ENCODE data around the gene NDUFAF8.

NDUFAF8 gene

DNA sequence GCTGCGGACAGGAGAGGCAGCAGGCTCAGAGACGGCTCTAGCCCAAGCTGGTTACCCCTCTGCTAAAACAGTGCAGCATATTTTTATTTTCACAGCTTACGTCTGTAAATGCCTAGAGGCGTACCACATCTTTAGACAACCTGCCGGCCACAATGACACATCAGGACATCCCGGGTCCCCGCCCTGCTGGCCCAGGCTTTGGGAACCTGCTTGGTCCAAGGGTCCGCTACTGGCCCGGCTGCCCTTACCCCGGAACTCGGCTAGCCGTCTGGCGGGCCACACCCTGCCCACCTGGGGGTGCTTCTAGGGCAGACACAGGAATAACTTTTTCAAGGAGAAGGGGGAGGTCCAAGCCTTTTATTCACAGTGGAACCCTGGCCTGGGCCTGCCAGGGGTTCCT, 20.7 kb upstream of the NDUFAF8 start:
- Histone ChIP-seq H3K9me3 (ENCODE audit: control insufficient read depth, insufficient read depth, low read depth, low read length) (no peaks in the 10 kb centered on the region), H3K4me1 (ENCODE audit: control insufficient read depth, insufficient read depth, low read length) (peaks cover 11% of the 10 kb centered on the region), H3K36me3 (ENCODE audit: control insufficient read depth in 2 of 2, insufficient read depth in 1 of 2, low read length in 2 of 2) (peaks cover 0 to 38% of the 10 kb centered on the region in 2 experiments; a peak in 2 of 3 replicates), H3K4me3 (ENCODE audit: low read depth, low read length) (no peak overlapping the region), H3K27ac (ENCODE audit: extremely low read depth, low read depth, low read length) (0 out of 2 replicates have a peak overlapping the region, but pooled peaks have one; percentile 4)
- CTCF ChIA-PET, result interaction anchor here (0.6 kb wide), 1 partner anchor 999 kb away, joined by 3 read pairs; no protein-coding TSS in a partner anchor
- POLR2A ChIA-PET, result interaction anchor here (1.7 kb wide), 1 partner anchor 21 kb away, joined by 4 read pairs; the partner anchor contains the start of genes NDUFAF8 and TEPSIN
- TF ChIP-seq ZNF155 (tag by site-specific recombination; IDR thresholded peaks at IDR 0.05), result no peak
- no peak for TF ChIP-seq ZSCAN23 (tag by site-specific recombination; IDR thresholded peaks at IDR 0.05)
- no peak for TF ChIP-seq ZNF140 (tag by site-specific recombination; IDR thresholded peaks at IDR 0.05)
- no peak for TF ChIP-seq SCRT1 (tag by site-specific recombination; IDR thresholded peaks at IDR 0.05; ENCODE audit: borderline replicate concordance)
- TF ChIP-seq ZSCAN30 (tag by site-specific recombination; IDR thresholded peaks at IDR 0.05), result no peak
- TF ChIP-seq, protein P1, sequence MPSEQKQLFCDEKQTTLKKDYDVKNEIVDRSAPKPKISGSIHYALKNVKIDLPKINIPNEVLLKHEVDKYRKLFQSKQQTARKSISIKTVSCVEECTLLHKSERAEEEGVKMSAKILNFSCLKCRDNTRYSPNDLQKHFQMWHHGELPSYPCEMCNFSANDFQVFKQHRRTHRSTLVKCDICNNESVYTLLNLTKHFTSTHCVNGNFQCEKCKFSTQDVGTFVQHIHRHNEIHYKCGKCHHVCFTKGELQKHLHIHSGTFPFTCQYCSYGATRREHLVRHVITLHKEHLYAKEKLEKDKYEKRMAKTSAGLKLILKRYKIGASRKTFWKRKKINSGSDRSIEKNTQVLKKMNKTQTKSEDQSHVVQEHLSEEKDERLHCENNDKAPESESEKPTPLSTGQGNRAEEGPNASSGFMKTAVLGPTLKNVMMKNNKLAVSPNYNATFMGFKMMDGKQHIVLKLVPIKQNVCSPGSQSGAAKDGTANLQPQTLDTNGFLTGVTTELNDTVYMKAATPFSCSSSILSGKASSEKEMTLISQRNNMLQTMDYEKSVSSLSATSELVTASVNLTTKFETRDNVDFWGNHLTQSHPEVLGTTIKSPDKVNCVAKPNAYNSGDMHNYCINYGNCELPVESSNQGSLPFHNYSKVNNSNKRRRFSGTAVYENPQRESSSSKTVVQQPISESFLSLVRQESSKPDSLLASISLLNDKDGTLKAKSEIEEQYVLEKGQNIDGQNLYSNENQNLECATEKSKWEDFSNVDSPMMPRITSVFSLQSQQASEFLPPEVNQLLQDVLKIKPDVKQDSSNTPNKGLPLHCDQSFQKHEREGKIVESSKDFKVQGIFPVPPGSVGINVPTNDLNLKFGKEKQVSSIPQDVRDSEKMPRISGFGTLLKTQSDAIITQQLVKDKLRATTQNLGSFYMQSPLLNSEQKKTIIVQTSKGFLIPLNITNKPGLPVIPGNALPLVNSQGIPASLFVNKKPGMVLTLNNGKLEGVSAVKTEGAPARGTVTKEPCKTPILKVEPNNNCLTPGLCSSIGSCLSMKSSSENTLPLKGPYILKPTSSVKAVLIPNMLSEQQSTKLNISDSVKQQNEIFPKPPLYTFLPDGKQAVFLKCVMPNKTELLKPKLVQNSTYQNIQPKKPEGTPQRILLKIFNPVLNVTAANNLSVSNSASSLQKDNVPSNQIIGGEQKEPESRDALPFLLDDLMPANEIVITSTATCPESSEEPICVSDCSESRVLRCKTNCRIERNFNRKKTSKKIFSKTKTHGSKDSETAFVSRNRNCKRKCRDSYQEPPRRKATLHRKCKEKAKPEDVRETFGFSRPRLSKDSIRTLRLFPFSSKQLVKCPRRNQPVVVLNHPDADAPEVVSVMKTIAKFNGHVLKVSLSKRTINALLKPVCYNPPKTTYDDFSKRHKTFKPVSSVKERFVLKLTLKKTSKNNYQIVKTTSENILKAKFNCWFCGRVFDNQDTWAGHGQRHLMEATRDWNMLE (tag by site-specific recombination; conservative IDR thresholded peaks at IDR 0.05; ENCODE audit: low read depth), result no peak
- TF ChIP-seq ZNF585B (tag by site-specific recombination; IDR thresholded peaks at IDR 0.05), result no peak
- TF ChIP-seq ZFP37 (tag by site-specific recombination; IDR thresholded peaks at IDR 0.05), result no peak
- TF ChIP-seq ZSCAN16 (tag by site-specific recombination; IDR thresholded peaks at IDR 0.05), result no peak
- no peak for TF ChIP-seq ZNF133 (tag by site-specific recombination; IDR thresholded peaks at IDR 0.05)
- no peak for TF ChIP-seq TCF7L2 (IDR thresholded peaks at IDR 0.05; ENCODE audit: borderline replicate concordance, low read depth, low read length)
- TF ChIP-seq ZNF169 (tag by site-specific recombination; IDR thresholded peaks at IDR 0.05), result no peak
- TF ChIP-seq, protein P2, sequence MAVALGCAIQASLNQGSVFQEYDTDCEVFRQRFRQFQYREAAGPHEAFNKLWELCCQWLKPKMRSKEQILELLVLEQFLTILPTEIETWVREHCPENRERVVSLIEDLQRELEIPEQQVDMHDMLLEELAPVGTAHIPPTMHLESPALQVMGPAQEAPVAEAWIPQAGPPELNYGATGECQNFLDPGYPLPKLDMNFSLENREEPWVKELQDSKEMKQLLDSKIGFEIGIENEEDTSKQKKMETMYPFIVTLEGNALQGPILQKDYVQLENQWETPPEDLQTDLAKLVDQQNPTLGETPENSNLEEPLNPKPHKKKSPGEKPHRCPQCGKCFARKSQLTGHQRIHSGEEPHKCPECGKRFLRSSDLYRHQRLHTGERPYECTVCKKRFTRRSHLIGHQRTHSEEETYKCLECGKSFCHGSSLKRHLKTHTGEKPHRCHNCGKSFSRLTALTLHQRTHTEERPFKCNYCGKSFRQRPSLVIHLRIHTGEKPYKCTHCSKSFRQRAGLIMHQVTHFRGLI (tag by site-specific recombination; IDR thresholded peaks at IDR 0.05), result no peak
- TF ChIP-seq, protein P3, sequence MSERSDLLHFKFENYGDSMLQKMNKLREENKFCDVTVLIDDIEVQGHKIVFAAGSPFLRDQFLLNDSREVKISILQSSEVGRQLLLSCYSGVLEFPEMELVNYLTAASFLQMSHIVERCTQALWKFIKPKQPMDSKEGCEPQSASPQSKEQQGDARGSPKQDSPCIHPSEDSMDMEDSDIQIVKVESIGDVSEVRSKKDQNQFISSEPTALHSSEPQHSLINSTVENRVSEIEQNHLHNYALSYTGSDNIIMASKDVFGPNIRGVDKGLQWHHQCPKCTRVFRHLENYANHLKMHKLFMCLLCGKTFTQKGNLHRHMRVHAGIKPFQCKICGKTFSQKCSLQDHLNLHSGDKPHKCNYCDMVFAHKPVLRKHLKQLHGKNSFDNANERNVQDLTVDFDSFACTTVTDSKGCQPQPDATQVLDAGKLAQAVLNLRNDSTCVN (tag by site-specific recombination; optimal IDR thresholded peaks at IDR 0.05), result no peak

DNA sequence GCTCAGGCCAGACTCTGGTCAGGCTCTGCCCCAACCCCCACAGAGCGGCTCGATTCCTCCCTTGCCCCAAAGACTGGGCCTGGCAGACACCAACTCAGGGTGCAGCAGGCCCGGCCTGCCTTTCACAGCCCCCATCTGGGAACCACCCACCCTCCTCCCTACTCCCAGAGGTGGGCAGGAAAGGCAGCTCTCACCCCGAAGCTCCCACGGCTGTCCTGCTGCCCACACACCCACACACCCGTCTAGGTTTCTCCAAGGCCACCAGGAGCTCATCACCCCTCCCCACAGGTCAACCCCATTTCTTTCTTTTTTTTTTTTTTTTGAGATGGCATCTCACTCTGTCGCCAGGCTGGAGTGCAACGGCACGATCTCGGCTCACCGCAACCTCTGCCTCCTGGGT, 20.1 kb upstream of the NDUFAF8 start:
- Histone ChIP-seq H3K4me1 (ENCODE audit: control insufficient read depth, insufficient read depth, low read length) (peaks cover 13% of the 10 kb centered on the region), H3K4me3 (ENCODE audit: low read depth, low read length) (no peak overlapping the region), H3K36me3 (ENCODE audit: control insufficient read depth in 2 of 2, insufficient read depth in 1 of 2, low read length in 2 of 2) (peaks cover 0 to 35% of the 10 kb centered on the region in 2 experiments; a peak in 2 of 3 replicates), H3K9me3 (ENCODE audit: control insufficient read depth, insufficient read depth, low read depth, low read length) (no peaks in the 10 kb centered on the region), H3K27ac (ENCODE audit: extremely low read depth, low read depth, low read length) (no peak overlapping the region)
- ChIA-PET POLR2A (interaction anchor here (0.7 kb wide), 2 partner anchors 273 to 285 kb away, joined by 3 to 5 read pairs; no protein-coding TSS in a partner anchor), CTCF (interaction anchor here (1.1 kb wide), 1 partner anchor 76 kb away, joined by 3 read pairs; no protein-coding TSS in a partner anchor)
- TF ChIP-seq ZNF560 (tag by site-specific recombination; IDR thresholded peaks at IDR 0.05; ENCODE audit: borderline replicate concordance) (no peak), ZNF529 (tag by site-specific recombination; IDR thresholded peaks at IDR 0.05; ENCODE audit: insufficient replicate concordance) (no peak), ZNF2 (tag by site-specific recombination; IDR thresholded peaks at IDR 0.05) (no peak), HOXD13 (CRISPR knock-in tag; IDR thresholded peaks at IDR 0.05; ENCODE audit: borderline replicate concordance) (no peak), REPIN1 (tag by site-specific recombination; IDR thresholded peaks at IDR 0.05; ENCODE audit: low read depth) (no peak), ZNF549 (tag by site-specific recombination; IDR thresholded peaks at IDR 0.05) (no peak), ZFP37 (tag by site-specific recombination; IDR thresholded peaks at IDR 0.05) (no peak), ZNF10 (tag by site-specific recombination; IDR thresholded peaks at IDR 0.05) (no peak), ZFHX2 (tag by site-specific recombination; conservative IDR thresholded peaks at IDR 0.05) (peak; percentile 96), EGR2 (tag by site-specific recombination; IDR thresholded peaks at IDR 0.05; ENCODE audit: low read depth) (peak; percentile 98), ZNF514 (tag by site-specific recombination; IDR thresholded peaks at IDR 0.05) (no peak)
- TF ChIP-seq, protein P4, sequence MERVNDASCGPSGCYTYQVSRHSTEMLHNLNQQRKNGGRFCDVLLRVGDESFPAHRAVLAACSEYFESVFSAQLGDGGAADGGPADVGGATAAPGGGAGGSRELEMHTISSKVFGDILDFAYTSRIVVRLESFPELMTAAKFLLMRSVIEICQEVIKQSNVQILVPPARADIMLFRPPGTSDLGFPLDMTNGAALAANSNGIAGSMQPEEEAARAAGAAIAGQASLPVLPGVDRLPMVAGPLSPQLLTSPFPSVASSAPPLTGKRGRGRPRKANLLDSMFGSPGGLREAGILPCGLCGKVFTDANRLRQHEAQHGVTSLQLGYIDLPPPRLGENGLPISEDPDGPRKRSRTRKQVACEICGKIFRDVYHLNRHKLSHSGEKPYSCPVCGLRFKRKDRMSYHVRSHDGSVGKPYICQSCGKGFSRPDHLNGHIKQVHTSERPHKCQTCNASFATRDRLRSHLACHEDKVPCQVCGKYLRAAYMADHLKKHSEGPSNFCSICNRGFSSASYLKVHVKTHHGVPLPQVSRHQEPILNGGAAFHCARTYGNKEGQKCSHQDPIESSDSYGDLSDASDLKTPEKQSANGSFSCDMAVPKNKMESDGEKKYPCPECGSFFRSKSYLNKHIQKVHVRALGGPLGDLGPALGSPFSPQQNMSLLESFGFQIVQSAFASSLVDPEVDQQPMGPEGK (tag by site-specific recombination; IDR thresholded peaks at IDR 0.05), result no peak

All from HEK293 (cell line).